ENCODE data around the gene ITLN1. TPM values are rescaled to one million over a fixed set of nuclear protein-coding genes. Genes with fewer than 3 reads are reported as not detected.

ITLN1 gene
- total and polyA plus RNA-seq, 3 donors from 2014 or later: 2.3 to 45.8 (median 8.8) TPM

GRCh38 chr1:160838888-160839287, 46.1 kb downstream of the ITLN1 start:
- WGBS, 2 donors: 61 to 76% methylated on average over 7 of the region's 7 CpGs
- Histone ChIP-seq H3K36me3 (ENCODE audit: low read depth, missing control alignments) (no peaks in the 10 kb centered on the region), H3K27me3 (no peaks in the 10 kb centered on the region), H3K27ac (no peak overlapping the region), H3K4me1 (peaks cover 14% of the 10 kb centered on the region), H3K4me3 (no peak overlapping the region), H3K9me3 (no peaks in the 10 kb centered on the region)
- TF ChIP-seq CTCF (IDR thresholded peaks at IDR 0.05): no peak
- TF ChIP-seq POLR2A (IDR thresholded peaks at IDR 0.05): no peak
- DNase-seq: no peak
- intact Hi-C loops (cut with DNase I; ENCODE audit: low total_unique reads): no loop called here

- WGBS, 2 donors: 78 to 87% methylated on average over 6 to 9 of the region's 9 CpGs
- TF ChIP-seq POLR2A (IDR thresholded peaks at IDR 0.05) (no peak), CTCF (IDR thresholded peaks at IDR 0.05) (no peak)
Measured at GRCh38 chr1:160837558-160838205, 47.3 kb downstream of the ITLN1 start.

GRCh38 chr1:160836981-160837557, 47.9 kb downstream of the ITLN1 start:
- TF ChIP-seq CTCF (IDR thresholded peaks at IDR 0.05) (no peak), POLR2A (IDR thresholded peaks at IDR 0.05) (no peak)
- WGBS, 2 donors: 47 to 72% methylated on average over 4 of the region's 4 CpGs
- Histone ChIP-seq H3K36me3 (ENCODE audit: low read depth, missing control alignments) (no peaks in the 10 kb centered on the region), H3K27ac (peak overlapping the region in 1 of 2 donors; percentile 1), H3K4me1 (peaks cover 14% of the 10 kb centered on the region), H3K27me3 (no peaks in the 10 kb centered on the region), H3K4me3 (no peak overlapping the region), H3K9me3 (no peaks in the 10 kb centered on the region)
- DNase-seq: no peak
- intact Hi-C loops (cut with DNase I; ENCODE audit: low total_unique reads): no loop called here

More at GRCh38 chr1:160837558-160838205, 47.3 kb downstream of the ITLN1 start:
- H3K4me1 ChIP-seq: peaks cover 14% of the 10 kb centered on the region
- no peaks in the 10 kb centered on the region for H3K27me3 ChIP-seq
- H3K36me3 ChIP-seq (ENCODE audit: low read depth, missing control alignments): no peaks in the 10 kb centered on the region
- H3K4me3 ChIP-seq: no peak overlapping the region
- no peak overlapping the region for H3K27ac ChIP-seq
- intact Hi-C loops (cut with DNase I; ENCODE audit: low total_unique reads): no loop called here
- DNase-seq: peak; percentile 33
- H3K9me3 ChIP-seq: no peaks in the 10 kb centered on the region

GRCh38 chr1:160836561-160836960, 48.4 kb downstream of the ITLN1 start:
- no peaks in the 10 kb centered on the region for H3K9me3 ChIP-seq
- intact Hi-C loops (cut with DNase I; ENCODE audit: low total_unique reads): no loop called here
- peak overlapping the region in 1 of 2 donors; percentile 1 for H3K27ac ChIP-seq
- no peaks in the 10 kb centered on the region for H3K36me3 ChIP-seq (ENCODE audit: low read depth, missing control alignments)
- TF ChIP-seq CTCF (IDR thresholded peaks at IDR 0.05) (no peak), POLR2A (IDR thresholded peaks at IDR 0.05) (no peak)
- no peak for DNase-seq
- 37 to 61% methylated on average over 3 of the region's 3 CpGs for WGBS, 2 donors
- no peaks in the 10 kb centered on the region for H3K27me3 ChIP-seq
- peaks cover 14% of the 10 kb centered on the region for H3K4me1 ChIP-seq
- no peak overlapping the region for H3K4me3 ChIP-seq

- DNase-seq: no peak
- Histone ChIP-seq H3K4me3 (no peak overlapping the region), H3K27me3 (no peaks in the 10 kb centered on the region), H3K4me1 (peaks cover 14% of the 10 kb centered on the region), H3K9me3 (no peaks in the 10 kb centered on the region), H3K36me3 (ENCODE audit: low read depth, missing control alignments) (no peaks in the 10 kb centered on the region), H3K27ac (no peak overlapping the region)
- intact Hi-C loops (cut with DNase I; ENCODE audit: low total_unique reads): no loop called here
- WGBS, 2 donors: 83 to 85% methylated on average over 3 of the region's 3 CpGs
- no peak for TF ChIP-seq CTCF (IDR thresholded peaks at IDR 0.05)
- no peak for TF ChIP-seq POLR2A (IDR thresholded peaks at IDR 0.05)
Measured at GRCh38 chr1:160835751-160836150, 49.2 kb downstream of the ITLN1 start.
